GM12865 (cell line): ENCODE results near the gene MAGI1.

Experiments
- DNase-seq: peaks from one replicate; pipeline ENCODE4 v3.0.0; 2010; ENCODE audit warnings: low read depth
- H3K4me3 ChIP-seq: 2 replicates; pipeline ENCODE4 v1.5.1; 2011; ENCODE audit warnings: mild to moderate bottlenecking, low read depth, low read length, control low read depth
- CTCF ChIP-seq: IDR thresholded peaks from 2 replicates; pipeline ENCODE4 v1.5.1; 2011; ENCODE audit warnings: low read length, control low read depth, low read depth, inconsistent platforms; ENCODE audit not compliant: insufficient read depth; ENCODE audit errors: missing control alignments

MAGI1 gene

GRCh38 chr3:65584002-65584401 is 454.7 kb downstream of the MAGI1 start:
- no peak for TF ChIP-seq CTCF
- no peak for DNase-seq
- H3K4me3 ChIP-seq = no peak overlapping the region

- TF ChIP-seq CTCF = no peak
- no peak overlapping the region for H3K4me3 ChIP-seq
- no peak for DNase-seq
Observed at GRCh38 chr3:65583188-65583587, 455.5 kb downstream of the MAGI1 start.

- TF ChIP-seq CTCF = no peak
- no peak for DNase-seq
- H3K4me3 ChIP-seq = no peak overlapping the region
Observed at GRCh38 chr3:65582012-65582717, 456.6 kb downstream of the MAGI1 start.

- DNase-seq = no peak
- no peak overlapping the region for H3K4me3 ChIP-seq
- TF ChIP-seq CTCF = no peak
Observed at GRCh38 chr3:65581313-65581712, 457.4 kb downstream of the MAGI1 start.

- DNase-seq = no peak
- no peak overlapping the region for H3K4me3 ChIP-seq
- no peak for TF ChIP-seq CTCF
Observed at GRCh38 chr3:65578861-65579260, 459.9 kb downstream of the MAGI1 start.

- H3K4me3 ChIP-seq = no peak overlapping the region
- TF ChIP-seq CTCF = no peak
- no peak for DNase-seq
Observed at GRCh38 chr3:65577843-65578430, 460.8 kb downstream of the MAGI1 start.

- no peak for TF ChIP-seq CTCF
- DNase-seq = no peak
- no peak overlapping the region for H3K4me3 ChIP-seq
Observed at GRCh38 chr3:65576966-65577365, 461.8 kb downstream of the MAGI1 start.
